Measurements from ENCODE around the gene TSPAN3. TPM values are rescaled to one million over a fixed set of nuclear protein-coding genes. Genes with fewer than 3 reads are reported as not detected.

Gene TSPAN3
- polyA plus RNA-seq, 1 donor from 2014 or later: 471 TPM

DNA sequence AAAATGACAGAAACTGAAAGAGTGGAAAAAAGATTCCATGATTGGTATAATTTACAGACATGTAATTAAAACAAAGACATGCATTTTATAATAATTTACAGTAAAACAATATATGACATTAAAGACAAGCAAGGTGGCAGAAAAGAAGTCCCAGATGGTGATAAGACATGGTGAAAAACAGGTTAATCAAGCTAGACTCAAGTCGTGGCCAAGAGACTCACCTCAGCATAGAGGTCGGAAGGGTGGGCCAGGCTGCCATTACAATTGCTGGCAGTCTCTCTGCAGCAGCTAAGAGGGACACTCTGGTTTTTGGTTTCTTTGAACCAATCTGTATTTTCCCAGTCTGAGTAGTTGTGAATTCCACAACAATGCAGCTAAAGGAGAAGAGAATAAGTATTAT is 18.4 kb downstream of the TSPAN3 start:
- H3K36me3 Mint-ChIP-seq: no peaks in the 10 kb centered on the region
- no peak overlapping the region for H3K4me3 Mint-ChIP-seq
- no peak overlapping the region for H3K27ac Mint-ChIP-seq
- H3K9me3 Mint-ChIP-seq: no peaks in the 10 kb centered on the region
- H3K4me1 Mint-ChIP-seq: peaks cover 4 to 28% (median 8%) of the 10 kb centered on the region in 3 donors
- H3K27me3 Mint-ChIP-seq: no peaks in the 10 kb centered on the region

DNA sequence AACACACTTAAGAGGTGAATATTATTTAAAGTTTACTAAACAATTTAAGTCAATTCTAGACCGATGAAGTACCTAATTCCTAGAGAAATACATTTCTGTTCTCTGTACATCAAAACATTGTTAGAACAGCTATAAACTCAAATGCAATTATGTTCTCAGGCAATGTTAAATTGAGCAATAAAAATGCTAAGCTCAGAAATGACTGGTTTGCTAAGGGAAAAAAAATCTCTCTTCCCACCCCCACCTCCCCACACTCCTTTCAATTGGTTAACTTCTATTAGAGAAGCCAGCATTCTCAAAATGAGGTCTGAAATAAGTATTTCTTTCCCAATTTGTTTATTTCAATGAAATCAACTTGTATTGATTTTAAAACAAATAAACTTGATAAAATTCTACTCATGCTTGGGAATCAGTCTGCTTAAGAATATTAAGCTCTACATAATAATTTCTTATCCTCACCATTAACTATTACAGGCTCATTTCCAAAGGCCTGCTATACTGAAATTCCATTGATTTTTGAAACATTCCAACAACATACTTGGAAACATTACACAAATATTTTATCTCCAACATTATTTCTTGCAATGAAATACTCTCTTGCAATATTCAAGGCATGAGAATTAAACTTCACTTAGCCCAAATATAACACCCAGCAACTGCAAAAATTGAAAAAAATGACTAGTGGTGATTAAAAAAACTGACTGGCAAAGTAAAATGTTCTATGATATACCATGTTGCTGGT is 22.6 kb downstream of the TSPAN3 start:
- Mint-ChIP-seq H3K27ac (peak overlapping the region in 1 of 3 donors; percentile 45), H3K27me3 (no peaks in the 10 kb centered on the region), H3K4me1 (peaks cover 15 to 26% (median 18%) of the 10 kb centered on the region in 3 donors), H3K36me3 (peaks cover 1% of the 10 kb centered on the region), H3K4me3 (no peak overlapping the region), H3K9me3 (no peaks in the 10 kb centered on the region)

DNA sequence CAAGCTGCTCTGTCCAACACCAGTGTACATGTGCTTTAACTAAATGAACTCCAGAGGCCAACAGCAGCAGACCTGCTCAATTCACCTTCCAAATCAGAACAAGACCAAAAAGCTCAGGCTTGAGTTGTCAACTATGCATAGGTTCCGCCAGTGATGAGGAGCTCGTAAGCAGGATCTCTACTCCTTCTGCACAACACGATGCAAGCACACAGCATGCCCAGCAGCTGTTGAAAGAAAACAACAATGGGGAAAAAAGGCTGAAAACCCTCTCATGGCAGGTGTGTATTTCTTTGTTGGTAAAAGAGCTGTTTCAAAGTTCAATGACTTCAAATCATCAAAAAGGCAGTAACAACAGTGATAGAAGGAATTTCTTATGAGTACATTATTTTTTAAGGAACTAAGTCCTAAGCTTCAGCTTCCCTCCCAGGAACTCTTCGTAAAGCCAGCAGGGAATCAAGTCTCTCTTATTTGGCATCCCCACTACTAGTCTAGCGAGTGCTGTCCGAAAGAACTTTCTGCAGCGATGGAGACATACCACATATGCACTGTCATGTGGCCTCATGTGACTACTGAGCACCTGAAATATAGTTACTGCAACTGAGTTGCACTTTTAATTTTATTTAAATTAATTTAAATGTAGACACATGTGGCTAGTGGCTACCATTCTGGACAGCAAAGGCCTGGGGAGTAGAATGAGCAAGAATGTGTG is 24.1 kb downstream of the TSPAN3 start:
- no peaks in the 10 kb centered on the region for H3K27me3 Mint-ChIP-seq
- no peaks in the 10 kb centered on the region for H3K9me3 Mint-ChIP-seq
- peak overlapping the region in 1 of 3 donors; percentile 34 for H3K27ac Mint-ChIP-seq
- H3K4me3 Mint-ChIP-seq: no peak overlapping the region
- peaks cover 2% of the 10 kb centered on the region for H3K36me3 Mint-ChIP-seq
- peaks cover 15 to 30% (median 19%) of the 10 kb centered on the region in 3 donors for H3K4me1 Mint-ChIP-seq

DNA sequence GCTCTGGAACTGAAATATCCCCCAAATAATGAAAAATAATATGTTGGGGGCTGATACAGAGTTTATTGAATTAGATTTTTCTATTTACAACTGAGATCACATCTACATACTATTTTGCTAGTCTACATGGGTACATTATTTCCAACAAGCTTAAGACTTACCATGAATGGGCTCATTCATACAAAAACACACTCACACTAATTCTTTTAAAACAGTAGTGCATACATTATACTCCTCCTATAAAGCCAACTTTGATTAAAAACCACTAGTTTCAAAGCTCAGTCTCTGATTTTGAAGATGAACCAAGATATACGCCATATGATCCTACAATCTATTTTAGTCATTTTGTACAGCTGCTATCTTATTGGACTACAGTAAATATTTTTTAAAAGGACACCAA is 24.9 kb downstream of the TSPAN3 start:
- Mint-ChIP-seq H3K27ac (peak overlapping the region in 1 of 3 donors; percentile 78), H3K36me3 (peaks cover 3% of the 10 kb centered on the region), H3K27me3 (no peaks in the 10 kb centered on the region), H3K4me3 (no peak overlapping the region), H3K4me1 (peaks cover 15 to 31% (median 23%) of the 10 kb centered on the region in 3 donors), H3K9me3 (no peaks in the 10 kb centered on the region)

DNA sequence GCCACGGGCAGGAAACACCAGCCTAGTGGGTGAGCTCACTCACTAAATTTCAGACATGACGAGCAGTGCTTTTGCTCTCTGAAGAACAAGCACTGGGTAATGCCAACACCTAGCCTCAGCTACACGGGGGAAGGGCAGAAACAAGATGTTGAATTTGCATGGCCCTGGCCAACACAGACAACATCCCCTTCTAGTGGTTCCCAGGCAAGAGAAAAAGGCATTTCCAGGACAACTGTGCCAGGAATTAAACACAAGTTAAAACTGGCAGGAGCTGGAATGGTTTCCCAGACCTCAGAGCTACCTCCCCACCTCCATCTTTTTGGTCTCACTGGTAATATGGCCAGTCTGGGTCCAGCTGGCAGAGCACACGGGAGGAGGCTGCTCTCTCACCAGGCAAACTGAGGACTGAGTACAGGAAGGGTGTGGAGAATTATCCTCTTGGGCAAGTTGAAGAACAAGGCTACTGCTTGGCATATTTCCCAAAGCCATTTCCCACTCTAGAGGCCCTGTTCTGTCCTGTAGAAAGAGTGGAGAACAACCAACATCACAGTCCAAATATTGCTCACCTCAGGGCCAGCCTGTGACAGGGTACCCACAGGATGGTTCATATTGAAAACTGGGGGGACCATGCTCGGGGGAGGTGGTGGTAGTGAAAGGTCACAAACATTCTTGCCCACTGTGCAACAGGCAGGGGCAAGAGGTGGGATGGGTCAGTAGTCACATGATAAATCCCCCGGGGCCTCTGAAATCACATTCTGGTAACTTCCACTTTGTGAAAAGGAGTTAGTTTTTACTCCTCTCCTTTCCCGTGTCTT is 26.5 kb downstream of the TSPAN3 start:
- peaks cover 3% of the 10 kb centered on the region for H3K36me3 Mint-ChIP-seq

DNA sequence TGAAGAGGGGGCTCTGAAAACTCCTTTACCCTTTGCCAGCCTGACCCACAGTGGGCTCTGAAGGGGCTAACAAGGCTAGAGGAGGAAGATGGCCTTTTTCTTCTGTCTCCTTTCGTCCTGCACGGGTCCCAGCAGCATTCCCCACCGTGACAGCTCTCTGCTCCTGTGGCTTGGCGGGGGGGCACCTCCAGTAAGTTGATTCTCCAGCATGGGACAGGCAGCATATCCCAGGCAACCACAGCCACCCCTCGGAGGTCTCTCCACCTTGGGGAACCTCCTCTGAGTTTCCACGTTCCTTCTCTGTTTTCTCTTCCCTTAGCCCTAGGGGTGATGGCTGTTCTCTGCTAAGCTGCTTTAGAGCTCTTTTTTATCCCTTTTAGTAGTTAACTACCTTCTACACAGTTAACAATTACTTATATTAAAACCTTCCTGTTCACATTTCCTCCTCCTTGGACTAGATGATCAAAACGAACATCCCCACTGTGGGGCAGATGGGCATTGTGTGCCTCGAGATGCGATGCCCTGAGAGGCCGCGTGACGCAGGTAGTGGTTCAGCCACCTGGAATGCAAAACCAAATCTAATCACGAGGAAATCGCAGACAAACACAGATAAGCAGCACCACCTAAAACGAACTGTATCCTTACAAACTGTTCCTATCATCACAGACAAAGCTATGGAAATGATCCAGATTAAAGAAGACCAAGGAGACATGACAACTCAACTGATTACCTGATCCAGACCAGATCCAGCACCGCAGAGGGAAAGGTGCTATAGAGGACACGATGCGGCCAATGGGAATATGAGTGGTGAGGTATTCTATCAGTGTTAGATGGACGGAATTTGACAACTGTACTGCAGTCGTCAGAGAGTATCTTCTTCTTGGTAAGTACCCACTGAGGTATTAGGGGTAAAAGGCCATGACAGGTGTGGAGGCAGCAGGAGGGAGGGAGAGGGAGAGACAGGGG is 27.7 kb downstream of the TSPAN3 start:
- H3K27me3 Mint-ChIP-seq: no peaks in the 10 kb centered on the region
- H3K4me3 Mint-ChIP-seq: peak overlapping the region in 1 of 4 donors; percentile 47

More for the DNA sequence above, 26.5 kb downstream of the TSPAN3 start:
- Mint-ChIP-seq H3K9me3 (no peaks in the 10 kb centered on the region), H3K27ac (peak overlapping the region; percentile 62 to 82 (median 78)), H3K27me3 (no peaks in the 10 kb centered on the region), H3K4me1 (peaks cover 15 to 37% (median 28%) of the 10 kb centered on the region in 3 donors), H3K4me3 (peak overlapping the region in 2 of 4 donors; percentile 3 to 63)

DNA sequence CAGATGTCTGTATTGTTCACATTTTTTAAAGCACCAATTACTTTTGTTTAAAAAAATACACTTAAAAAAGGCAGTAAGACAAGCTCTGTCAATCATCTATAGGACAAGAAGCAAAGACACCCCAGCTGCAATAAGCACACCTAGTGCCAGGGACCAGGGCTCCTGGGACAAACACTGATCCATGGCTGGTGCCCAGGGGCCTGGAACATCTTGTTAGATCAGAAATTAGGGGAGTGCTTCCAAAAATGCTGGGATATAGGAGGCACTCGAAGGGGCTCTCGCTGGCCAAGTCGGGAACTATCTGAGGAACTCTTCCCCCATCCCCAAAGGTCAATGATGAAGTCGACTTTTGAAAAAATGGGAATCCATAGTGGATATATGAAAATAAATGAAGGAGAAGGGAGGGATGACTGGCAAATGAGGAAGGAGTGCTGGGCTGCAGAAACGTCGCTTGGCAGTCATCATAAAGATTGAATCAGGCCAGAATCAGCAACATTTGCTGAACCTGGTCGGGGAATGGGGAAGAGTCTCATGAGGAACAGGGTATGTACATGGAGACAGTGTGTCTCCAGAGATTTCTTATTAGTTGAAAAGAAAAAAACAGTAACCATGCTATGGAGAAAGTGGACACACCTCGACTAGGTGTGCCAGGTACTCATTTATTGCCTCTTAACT is 28.5 kb downstream of the TSPAN3 start:
- Mint-ChIP-seq H3K27me3 (no peaks in the 10 kb centered on the region), H3K36me3 (peaks cover 3% of the 10 kb centered on the region), H3K4me3 (peak overlapping the region in 1 of 4 donors; percentile 47), H3K9me3 (peaks cover 0 to 2% (median 0%) of the 10 kb centered on the region in 3 donors), H3K4me1 (peaks cover 19 to 31% (median 28%) of the 10 kb centered on the region in 3 donors), H3K27ac (peak overlapping the region in 2 of 3 donors; percentile 59 to 86)

More for the DNA sequence above, 27.7 kb downstream of the TSPAN3 start:
- Mint-ChIP-seq H3K9me3 (no peaks in the 10 kb centered on the region), H3K27ac (peak overlapping the region in 1 of 3 donors; percentile 78), H3K4me1 (peaks cover 19 to 31% (median 28%) of the 10 kb centered on the region in 3 donors), H3K36me3 (peaks cover 3% of the 10 kb centered on the region)

DNA sequence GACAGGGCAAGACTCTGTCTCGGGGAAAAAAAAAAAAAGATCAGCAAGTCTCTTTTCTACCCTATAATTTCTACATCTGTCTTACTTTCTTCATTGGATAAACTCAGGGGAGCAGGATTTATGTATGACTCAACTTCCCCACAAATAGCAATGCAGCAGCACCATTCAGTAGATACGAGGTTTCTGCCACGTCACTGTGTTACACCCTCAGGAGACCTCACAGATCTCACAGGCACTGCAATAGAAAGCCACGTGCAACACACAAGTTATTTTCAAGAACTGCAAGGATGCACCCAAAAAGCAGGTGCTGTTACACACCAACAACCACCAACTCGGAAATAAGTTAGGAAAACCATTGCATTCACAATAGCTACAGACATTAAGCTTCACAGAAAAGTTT is 30.2 kb downstream of the TSPAN3 start:
- Mint-ChIP-seq H3K27ac (peak overlapping the region; percentile 54 to 87 (median 72)), H3K4me1 (peaks cover 17 to 28% (median 28%) of the 10 kb centered on the region in 3 donors), H3K4me3 (peak overlapping the region in 1 of 4 donors; percentile 72), H3K9me3 (peaks cover 0 to 5% (median 0%) of the 10 kb centered on the region in 3 donors), H3K36me3 (peaks cover 4% of the 10 kb centered on the region), H3K27me3 (no peaks in the 10 kb centered on the region)

DNA sequence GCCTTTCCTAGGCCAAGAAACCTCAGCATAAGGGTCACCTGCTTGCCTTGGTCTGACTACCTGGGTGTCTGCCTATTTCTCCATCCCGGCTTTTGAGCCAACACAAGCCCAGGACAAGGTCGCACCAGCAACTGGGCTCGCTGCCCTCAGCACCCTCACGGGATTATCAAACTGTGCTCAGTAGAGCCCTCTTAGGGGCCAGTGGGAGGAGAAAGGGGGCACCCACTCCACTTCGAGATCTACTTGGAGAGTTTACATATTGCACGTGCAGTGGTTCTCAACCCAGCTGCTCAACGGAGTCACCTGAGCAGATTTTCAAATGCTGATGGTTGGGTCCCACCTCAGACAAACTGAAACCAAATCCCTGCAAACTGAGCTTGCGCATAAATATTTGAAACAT is 31.1 kb downstream of the TSPAN3 start:
- Mint-ChIP-seq H3K9me3 (peaks cover 0 to 5% (median 0%) of the 10 kb centered on the region in 3 donors), H3K4me3 (no peak overlapping the region), H3K36me3 (peaks cover 4% of the 10 kb centered on the region), H3K27me3 (no peaks in the 10 kb centered on the region), H3K4me1 (peaks cover 9 to 21% (median 20%) of the 10 kb centered on the region in 3 donors), H3K27ac (no peak overlapping the region)

DNA sequence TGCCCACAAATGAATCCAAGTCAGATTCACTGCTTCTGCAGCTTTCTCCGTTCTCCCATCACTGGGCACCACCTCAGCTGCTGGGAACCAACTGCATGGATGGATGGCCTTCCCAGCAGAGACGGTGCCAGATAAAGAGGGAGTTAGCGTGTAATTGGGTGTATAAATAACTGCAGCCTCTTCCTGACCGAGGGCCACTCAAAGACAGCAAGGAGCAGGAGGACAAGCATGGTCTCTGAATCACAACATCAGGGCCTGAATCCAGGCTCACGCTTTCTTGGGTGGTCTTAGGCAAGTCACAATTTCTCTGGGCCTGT is 31.7 kb downstream of the TSPAN3 start:
- H3K36me3 Mint-ChIP-seq: peaks cover 4% of the 10 kb centered on the region
- no peak overlapping the region for H3K4me3 Mint-ChIP-seq
- peaks cover 0 to 5% (median 0%) of the 10 kb centered on the region in 3 donors for H3K9me3 Mint-ChIP-seq
- H3K4me1 Mint-ChIP-seq: peaks cover 6 to 17% (median 13%) of the 10 kb centered on the region in 3 donors
- no peaks in the 10 kb centered on the region for H3K27me3 Mint-ChIP-seq
- H3K27ac Mint-ChIP-seq: no peak overlapping the region

DNA sequence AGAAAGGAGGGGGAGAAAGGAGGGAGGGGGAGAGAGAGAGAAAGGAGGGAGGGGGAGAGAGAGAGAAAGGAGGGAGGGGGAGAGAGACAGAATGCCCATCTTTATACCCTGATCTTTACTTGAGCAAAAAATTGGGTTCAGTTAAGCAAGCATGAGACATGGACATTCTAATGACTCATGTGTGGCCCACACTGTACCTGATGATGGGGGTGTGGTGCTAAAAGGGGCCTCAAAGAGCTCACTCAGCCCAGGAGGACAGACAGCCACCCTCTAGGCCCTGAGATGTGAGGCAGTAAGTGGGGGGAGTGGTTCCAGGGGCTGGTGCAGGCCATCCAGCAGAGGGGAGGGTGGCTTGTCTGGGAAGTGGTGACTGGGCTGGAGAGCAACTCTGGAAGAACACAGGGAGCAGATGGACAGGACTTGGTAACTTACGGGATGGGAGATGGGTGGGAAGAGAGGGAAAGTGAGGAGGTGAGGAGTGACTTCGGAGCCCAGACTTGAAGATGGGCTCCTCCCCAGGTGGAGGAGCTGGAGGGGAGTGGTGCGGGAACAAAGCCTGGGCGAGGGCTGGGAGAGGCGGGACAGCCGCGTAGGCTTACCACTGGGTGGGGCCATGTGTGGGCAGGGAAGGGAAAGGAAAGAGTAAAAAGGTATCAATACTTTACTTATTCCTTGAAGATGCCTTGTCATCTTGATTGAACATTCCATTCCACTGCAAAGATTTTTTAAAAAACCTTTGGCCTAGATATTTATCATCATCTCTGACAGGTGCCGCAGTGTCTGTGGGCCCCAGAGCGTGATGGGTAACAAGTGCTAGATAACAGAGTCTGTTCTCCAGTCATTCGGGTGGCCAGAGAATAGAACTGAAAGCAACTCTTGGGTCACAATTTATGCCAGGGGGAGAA is 32.3 kb downstream of the TSPAN3 start:
- Mint-ChIP-seq H3K27ac (no peak overlapping the region), H3K4me1 (peaks cover 4 to 13% (median 11%) of the 10 kb centered on the region in 3 donors), H3K4me3 (peak overlapping the region in 1 of 4 donors; percentile 45), H3K36me3 (peaks cover 4% of the 10 kb centered on the region), H3K9me3 (peaks cover 0 to 5% (median 0%) of the 10 kb centered on the region in 3 donors), H3K27me3 (no peaks in the 10 kb centered on the region)

DNA sequence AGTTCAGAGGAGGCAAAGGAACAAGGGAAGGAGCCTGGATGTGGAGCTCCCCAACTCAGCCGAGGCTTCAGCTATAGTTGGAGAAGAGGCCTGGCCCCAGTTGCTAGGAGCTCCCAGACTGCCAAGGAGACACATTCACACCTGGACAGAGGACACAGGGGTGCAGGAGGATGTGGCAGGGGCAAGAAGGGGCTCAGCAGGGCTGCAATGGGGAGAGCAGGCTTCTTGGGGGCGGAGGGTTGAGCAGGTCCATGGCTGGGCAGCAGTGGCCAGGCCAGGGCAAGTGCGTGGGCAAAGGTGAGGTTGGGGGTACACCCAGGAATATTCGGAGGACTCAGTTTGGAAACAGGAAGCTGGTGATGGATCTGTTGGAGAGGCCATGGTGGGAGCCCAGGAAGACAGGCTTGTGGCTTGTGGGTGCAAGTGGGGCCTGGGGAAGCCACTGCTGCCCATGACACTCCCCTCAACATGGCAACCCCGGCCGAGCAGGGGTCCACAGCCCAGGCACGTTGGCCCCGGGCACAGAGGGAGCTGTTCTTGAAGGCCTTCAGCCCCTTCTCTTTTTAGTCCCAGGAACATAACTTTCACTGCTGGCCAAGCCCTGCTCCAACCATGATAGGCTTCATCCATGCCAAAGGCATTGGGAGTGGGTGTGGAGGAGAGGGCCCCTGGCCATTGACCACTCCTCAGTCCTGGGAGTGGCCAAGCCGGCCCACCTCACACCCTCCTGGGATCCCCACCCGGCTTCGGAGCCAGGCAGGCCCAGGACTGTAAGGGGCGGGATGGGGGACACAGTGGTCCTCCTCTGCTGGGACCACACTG is 33.3 kb downstream of the TSPAN3 start:
- H3K9me3 Mint-ChIP-seq: peaks cover 0 to 5% (median 0%) of the 10 kb centered on the region in 3 donors

More for the DNA sequence above, 33.3 kb downstream of the TSPAN3 start:
- Mint-ChIP-seq H3K27me3 (no peaks in the 10 kb centered on the region), H3K4me3 (peak overlapping the region in 2 of 4 donors; percentile 58 to 73), H3K36me3 (peaks cover 4% of the 10 kb centered on the region), H3K4me1 (peaks cover 4 to 13% (median 10%) of the 10 kb centered on the region in 3 donors), H3K27ac (peak overlapping the region; percentile 23 to 85 (median 23))
